ENCODE results near the gene PPA1.
A peak's percentile ranks its signal among the peaks of the same experiment; 100 is the strongest.
"Not testable (repeated sequence)": the region's sequence is repeated elsewhere in the genome, so short reads cannot be mapped to it uniquely, and the experiment has no call there.

Gene PPA1

GRCh38 chr10:70233109-70233938, at the start of gene PPA1:
Gene PPA1, minus strand, starts transcription at chr10:70233429. Its CDS starts 102 bp downstream, at chr10:70233327.
- peak; percentile 99 to 100 for DNase-seq (ENCODE audit: low read depth in 2 of 2)

- DNase-seq (ENCODE audit: low read depth in 2 of 2), result no peak
Observed at GRCh38 chr10:70281609-70282008, 48.4 kb upstream of the PPA1 start.

GRCh38 chr10:70280099-70280498, 46.9 kb upstream of the PPA1 start:
- DNase-seq (ENCODE audit: low read depth in 2 of 2), result no peak

- DNase-seq (ENCODE audit: low read depth in 2 of 2), result no peak
Observed at GRCh38 chr10:70277396-70278030, 44.3 kb upstream of the PPA1 start.

GRCh38 chr10:70274643-70275042, 41.4 kb upstream of the PPA1 start:
- DNase-seq (ENCODE audit: low read depth in 2 of 2), result no peak

GRCh38 chr10:70272925-70273316, 39.7 kb upstream of the PPA1 start:
- no peak for DNase-seq (ENCODE audit: low read depth in 2 of 2)

- no peak for DNase-seq (ENCODE audit: low read depth in 2 of 2)
Observed at GRCh38 chr10:70271996-70272924, 39.0 kb upstream of the PPA1 start.

GRCh38 chr10:70270952-70271351, 37.7 kb upstream of the PPA1 start:
- no peak for DNase-seq (ENCODE audit: low read depth in 2 of 2)

- no peak for DNase-seq (ENCODE audit: low read depth in 2 of 2)
Observed at GRCh38 chr10:70269741-70270140, 36.5 kb upstream of the PPA1 start.

- DNase-seq (ENCODE audit: low read depth in 2 of 2), result no peak
Observed at GRCh38 chr10:70268376-70268775, 35.1 kb upstream of the PPA1 start.

- DNase-seq (ENCODE audit: low read depth in 2 of 2), result no peak
Observed at GRCh38 chr10:70267161-70267933, 34.1 kb upstream of the PPA1 start.

GRCh38 chr10:70266701-70267100, 33.5 kb upstream of the PPA1 start:
- no peak for DNase-seq (ENCODE audit: low read depth in 2 of 2)

GRCh38 chr10:70266056-70266455, 32.8 kb upstream of the PPA1 start:
- no peak for DNase-seq (ENCODE audit: low read depth in 2 of 2)

GRCh38 chr10:70265032-70265689, 31.9 kb upstream of the PPA1 start:
- no peak for DNase-seq (ENCODE audit: low read depth in 2 of 2)

- DNase-seq (ENCODE audit: low read depth in 2 of 2), result no peak
Observed at GRCh38 chr10:70260734-70261133, 27.5 kb upstream of the PPA1 start.

GRCh38 chr10:70260259-70260658, 27.0 kb upstream of the PPA1 start:
- DNase-seq (ENCODE audit: low read depth in 2 of 2), result no peak

GRCh38 chr10:70258216-70258615, 25.0 kb upstream of the PPA1 start:
- DNase-seq (ENCODE audit: low read depth in 2 of 2), result no peak

- not testable (repeated sequence) for DNase-seq (ENCODE audit: low read depth in 2 of 2)
Observed at GRCh38 chr10:70257816-70258215, 24.6 kb upstream of the PPA1 start.

- no peak for DNase-seq (ENCODE audit: low read depth in 2 of 2)
Observed at GRCh38 chr10:70256463-70256862, 23.2 kb upstream of the PPA1 start.

GRCh38 chr10:70255329-70256299, 22.4 kb upstream of the PPA1 start:
- no peak for DNase-seq (ENCODE audit: low read depth in 2 of 2)

Measured in stimulated activated CD8-positive, alpha-beta memory T cell treated with anti-CD3 and anti-CD28 coated beads, Interleukin-15, amount 100 ng/mL, for 4 hours (primary cell).